Measurements from ENCODE around the gene SYCP2. TPM values are rescaled to one million over a fixed set of nuclear protein-coding genes. Genes with fewer than 3 reads are reported as not detected.

The SYCP2 gene
- total and polyA plus RNA-seq, 11 donors: 0.59 to 2.6 (median 1.1) TPM

DNA sequence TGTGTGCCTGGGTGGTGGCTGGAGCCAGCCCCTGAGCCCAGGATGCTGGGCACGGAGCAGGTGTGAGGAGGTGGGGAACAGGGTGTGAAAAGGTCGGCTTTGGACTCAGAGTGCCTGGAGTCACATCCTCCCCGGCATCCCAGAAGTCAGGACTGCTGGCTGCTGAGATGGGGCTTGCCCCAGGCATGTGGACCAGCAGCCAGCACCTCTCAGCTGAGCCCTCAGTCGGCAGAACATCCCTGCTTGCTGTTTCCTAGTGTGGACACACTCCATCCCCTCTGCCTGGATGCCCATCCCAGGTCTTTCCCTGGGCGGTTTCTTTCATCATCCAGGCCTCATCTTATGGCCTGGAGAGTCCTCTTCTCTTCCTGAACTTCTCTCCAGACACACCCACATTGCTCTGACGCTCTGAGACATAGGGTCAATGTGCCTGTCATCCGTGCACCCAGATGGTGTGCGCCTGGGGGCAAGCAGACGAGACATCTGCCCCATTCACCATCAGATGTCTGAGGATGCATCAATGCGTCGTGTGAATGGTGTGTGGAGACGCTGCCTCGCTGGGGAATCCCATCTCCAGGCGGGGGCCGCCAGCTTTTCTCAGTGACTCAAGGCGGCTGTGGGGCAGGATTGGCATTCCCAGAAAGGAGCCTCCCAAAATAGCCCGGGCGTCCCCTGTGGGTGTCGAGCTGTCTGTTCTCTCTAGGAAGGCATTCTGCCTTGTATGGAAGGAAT, 104.2 kb downstream of the SYCP2 start:
- peak in 1 of 4 donors; percentile 44 for ATAC-seq
- intact Hi-C loops (cut with DNase I): no loop called here

GRCh38 chr20:59828125-59829053, 105.0 kb downstream of the SYCP2 start:
- DNase-seq (no peak), ATAC-seq (no peak)
- Histone ChIP-seq H3K4me1 (peaks cover 0 to 43% (median 3%) of the 10 kb centered on the region in 12 donors), H3K27ac (no peak overlapping the region), H3K9me3 (no peaks in the 10 kb centered on the region), H3K27me3 (no peaks in the 10 kb centered on the region), H3K36me3 (no peaks in the 10 kb centered on the region), H3K4me3 (no peak overlapping the region)
- TF ChIP-seq POLR2A (IDR thresholded peaks at IDR 0.05): no peak
- TF ChIP-seq, protein P1, sequence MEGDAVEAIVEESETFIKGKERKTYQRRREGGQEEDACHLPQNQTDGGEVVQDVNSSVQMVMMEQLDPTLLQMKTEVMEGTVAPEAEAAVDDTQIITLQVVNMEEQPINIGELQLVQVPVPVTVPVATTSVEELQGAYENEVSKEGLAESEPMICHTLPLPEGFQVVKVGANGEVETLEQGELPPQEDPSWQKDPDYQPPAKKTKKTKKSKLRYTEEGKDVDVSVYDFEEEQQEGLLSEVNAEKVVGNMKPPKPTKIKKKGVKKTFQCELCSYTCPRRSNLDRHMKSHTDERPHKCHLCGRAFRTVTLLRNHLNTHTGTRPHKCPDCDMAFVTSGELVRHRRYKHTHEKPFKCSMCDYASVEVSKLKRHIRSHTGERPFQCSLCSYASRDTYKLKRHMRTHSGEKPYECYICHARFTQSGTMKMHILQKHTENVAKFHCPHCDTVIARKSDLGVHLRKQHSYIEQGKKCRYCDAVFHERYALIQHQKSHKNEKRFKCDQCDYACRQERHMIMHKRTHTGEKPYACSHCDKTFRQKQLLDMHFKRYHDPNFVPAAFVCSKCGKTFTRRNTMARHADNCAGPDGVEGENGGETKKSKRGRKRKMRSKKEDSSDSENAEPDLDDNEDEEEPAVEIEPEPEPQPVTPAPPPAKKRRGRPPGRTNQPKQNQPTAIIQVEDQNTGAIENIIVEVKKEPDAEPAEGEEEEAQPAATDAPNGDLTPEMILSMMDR (IDR thresholded peaks at IDR 0.05): no peak
- intact Hi-C loops (cut with DNase I): no loop called here
- WGBS, 4 donors: 84 to 90% (median 87%) methylated on average over 15 of the region's 15 CpGs

More for the DNA sequence above, 104.2 kb downstream of the SYCP2 start:
- TF ChIP-seq, protein P1 (IDR thresholded peaks at IDR 0.05): no peak
- TF ChIP-seq POLR2A (IDR thresholded peaks at IDR 0.05): no peak
- no peak overlapping the region for H3K27ac ChIP-seq
- DNase-seq: no peak
- peaks cover 0 to 34% (median 1%) of the 10 kb centered on the region in 12 donors for H3K4me1 ChIP-seq
- no peaks in the 10 kb centered on the region for H3K36me3 ChIP-seq
- no peaks in the 10 kb centered on the region for H3K27me3 ChIP-seq
- H3K9me3 ChIP-seq: no peaks in the 10 kb centered on the region
- H3K4me3 ChIP-seq: no peak overlapping the region
- 60 to 72% (median 63%) methylated on average over 19 of the region's 19 CpGs for WGBS, 4 donors

DNA sequence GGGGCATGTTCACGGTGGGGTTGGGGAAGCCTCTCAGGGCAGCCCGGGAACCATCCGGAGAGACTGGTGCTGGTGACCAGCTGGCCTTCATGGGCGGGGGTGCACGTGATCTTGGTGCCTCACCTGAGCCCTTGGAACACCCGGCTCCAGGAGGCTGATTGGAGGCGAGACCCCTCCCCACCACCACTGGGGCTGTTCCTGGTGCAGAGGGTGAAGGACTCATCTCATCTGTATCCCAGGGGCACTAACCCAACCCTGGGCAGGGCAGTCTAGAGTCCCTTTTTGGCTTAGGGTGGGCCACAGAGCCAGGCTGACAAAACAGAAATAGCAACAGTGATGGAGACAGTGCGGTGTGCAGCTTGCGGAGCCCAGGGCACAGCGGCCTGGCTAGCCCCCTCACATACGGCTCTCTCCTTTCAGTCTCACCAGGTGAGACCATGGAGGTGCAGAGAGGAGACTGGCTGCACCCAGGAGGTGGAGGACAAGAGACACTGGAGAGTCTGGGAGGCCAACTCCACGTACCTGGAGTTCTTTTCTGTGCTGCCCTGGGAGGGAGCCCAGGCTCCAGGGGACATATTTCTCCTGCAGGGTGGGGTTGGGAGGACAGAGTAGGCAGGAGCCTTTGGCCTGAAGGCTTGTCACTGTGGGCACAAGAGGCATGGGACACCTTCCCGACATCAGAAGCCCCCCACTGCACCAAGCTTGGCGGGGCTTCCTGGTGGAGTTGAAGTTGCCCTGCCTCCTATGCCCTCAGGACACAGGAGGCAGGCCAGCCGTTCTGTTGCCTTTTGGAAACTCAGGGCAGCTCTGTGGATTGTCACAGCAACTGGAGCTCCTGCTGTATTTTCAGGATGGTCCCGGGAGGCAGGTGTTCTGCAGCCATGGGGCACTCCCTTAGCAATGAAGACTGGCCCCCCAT, 106.0 kb downstream of the SYCP2 start:
- peaks cover 0 to 44% (median 3%) of the 10 kb centered on the region in 12 donors for H3K4me1 ChIP-seq
- DNase-seq (no peak), ATAC-seq (no peak)
- no peaks in the 10 kb centered on the region for H3K9me3 ChIP-seq
- no peak overlapping the region for H3K4me3 ChIP-seq
- H3K27ac ChIP-seq: no peak overlapping the region
- WGBS, 4 donors: 75 to 86% (median 78%) methylated on average over 15 to 16 of the region's 16 CpGs
- no peak for TF ChIP-seq POLR2A (IDR thresholded peaks at IDR 0.05)
- TF ChIP-seq, protein P1 (IDR thresholded peaks at IDR 0.05): no peak
- intact Hi-C loops (cut with DNase I): no loop called here
- H3K27me3 ChIP-seq: no peaks in the 10 kb centered on the region
- no peaks in the 10 kb centered on the region for H3K36me3 ChIP-seq

Measured in heart left ventricle (tissue), 16 donors.